ENCODE measurements around the gene CFAP100. TPM values are rescaled to one million over a fixed set of nuclear protein-coding genes. Genes with fewer than 3 reads are reported as not detected.

The CFAP100 gene
- total and polyA plus RNA-seq, 12 donors, result not detected

GRCh38 chr3:126346466-126346865 is 48.2 kb upstream of the CFAP100 start:
- DNase-seq (no peak), ATAC-seq (no peak)
- TF ChIP-seq CTCF (IDR thresholded peaks at IDR 0.05), result no peak
- Histone ChIP-seq H3K4me3 (no peak overlapping the region), H3K27me3 (no peaks in the 10 kb centered on the region), H3K36me3 (peaks cover 0 to 19% (median 0%) of the 10 kb centered on the region in 9 donors), H3K4me1 (peaks cover 4 to 67% (median 44%) of the 10 kb centered on the region in 9 donors), H3K9me3 (no peaks in the 10 kb centered on the region), H3K27ac (no peak overlapping the region)
- 87% methylated on average over 2 of the region's 2 CpGs for WGBS, 2 donors
- intact Hi-C loops (cut with DNase I), result loop anchor here in 2 of 10 donors (5.0 kb wide), 2 partner anchors 44 to 54 kb away; no protein-coding TSS in a partner anchor

- 66 to 70% methylated on average over 8 of the region's 8 CpGs for WGBS, 2 donors
- no peak for TF ChIP-seq CTCF (IDR thresholded peaks at IDR 0.05)
- Histone ChIP-seq H3K4me3 (no peak overlapping the region), H3K4me1 (peaks cover 5 to 77% (median 47%) of the 10 kb centered on the region in 9 donors), H3K27me3 (no peaks in the 10 kb centered on the region), H3K36me3 (peaks cover 0 to 27% (median 0%) of the 10 kb centered on the region in 9 donors), H3K9me3 (no peaks in the 10 kb centered on the region), H3K27ac (no peak overlapping the region)
- intact Hi-C loops (cut with DNase I), result loop anchor here in 2 of 10 donors (5.0 kb wide), 2 partner anchors 45 to 55 kb away; no protein-coding TSS in a partner anchor
- ATAC-seq (peak in 1 of 8 donors; percentile 10), DNase-seq (peak in 1 of 2 donors; percentile 1)
Observed at GRCh38 chr3:126347543-126348161, 47.1 kb upstream of the CFAP100 start.

GRCh38 chr3:126348308-126348920 is 46.3 kb upstream of the CFAP100 start:
- TF ChIP-seq CTCF (IDR thresholded peaks at IDR 0.05), result no peak
- intact Hi-C loops (cut with DNase I), result loop anchor here in 2 of 10 donors (5.0 kb wide), 2 partner anchors 46 to 56 kb away; no protein-coding TSS in a partner anchor
- DNase-seq (peak in 1 of 2 donors; percentile 1), ATAC-seq (no peak)
- 86 to 87% methylated on average over 12 of the region's 12 CpGs for WGBS, 2 donors
- H3K4me1 ChIP-seq, result peaks cover 5 to 82% (median 52%) of the 10 kb centered on the region in 9 donors
- H3K27ac ChIP-seq, result no peak overlapping the region
- no peaks in the 10 kb centered on the region for H3K27me3 ChIP-seq
- peaks cover 0 to 27% (median 0%) of the 10 kb centered on the region in 9 donors for H3K36me3 ChIP-seq
- H3K9me3 ChIP-seq, result no peaks in the 10 kb centered on the region
- no peak overlapping the region for H3K4me3 ChIP-seq

- 80 to 87% methylated on average over 6 of the region's 6 CpGs for WGBS, 2 donors
- H3K9me3 ChIP-seq, result no peaks in the 10 kb centered on the region
- ATAC-seq (no peak), DNase-seq (no peak)
- intact Hi-C loops (cut with DNase I), result loop anchor here in 2 of 10 donors (5.0 kb wide), 2 partner anchors 47 to 57 kb away; no protein-coding TSS in a partner anchor
- no peak for TF ChIP-seq CTCF (IDR thresholded peaks at IDR 0.05)
- no peak overlapping the region for H3K27ac ChIP-seq
- peaks cover 0 to 27% (median 0%) of the 10 kb centered on the region in 9 donors for H3K36me3 ChIP-seq
- H3K4me1 ChIP-seq, result peaks cover 6 to 82% (median 59%) of the 10 kb centered on the region in 9 donors
- H3K27me3 ChIP-seq, result no peaks in the 10 kb centered on the region
- H3K4me3 ChIP-seq, result no peak overlapping the region
Observed at GRCh38 chr3:126349071-126349470, 45.6 kb upstream of the CFAP100 start.
